Ishikawa (cell line): Measurements from ENCODE around the gene CDH20.

Experiments used
- CEBPB ChIP-seq: IDR thresholded peaks from 2 replicates; pipeline ENCODE4 v1.6.1; 2012
- CREB1 ChIP-seq: IDR thresholded peaks from 2 replicates; pipeline ENCODE4 v1.6.1; 2012; ENCODE audit warnings: low read depth
- EGR1 ChIP-seq: IDR thresholded peaks from 2 replicates; pipeline ENCODE4 v1.6.1; 2012
- EP300 ChIP-seq: IDR thresholded peaks from 2 replicates; pipeline ENCODE4 v1.6.1; 2012; ENCODE audit warnings: borderline replicate concordance
- FOXM1 ChIP-seq: IDR thresholded peaks from 2 replicates; pipeline ENCODE4 v1.6.1; 2012; ENCODE audit warnings: low read depth, borderline replicate concordance
- MAX ChIP-seq: IDR thresholded peaks from 2 replicates; pipeline ENCODE4 v1.6.1; 2012
- NFIC ChIP-seq: IDR thresholded peaks from 2 replicates; pipeline ENCODE4 v1.6.1; 2012
- RAD21 ChIP-seq: IDR thresholded peaks from 2 replicates; pipeline ENCODE4 v1.6.1; 2012; ENCODE audit warnings: low read depth
- REST ChIP-seq: IDR thresholded peaks from 2 replicates; pipeline ENCODE4 v1.6.1; 2012; ENCODE audit warnings: low read depth, mild to moderate bottlenecking
- TAF1 ChIP-seq: IDR thresholded peaks from 2 replicates; pipeline ENCODE4 v1.6.1; 2012; ENCODE audit warnings: low read depth, mild to moderate bottlenecking
- TCF12 ChIP-seq: IDR thresholded peaks from 2 replicates; pipeline ENCODE4 v1.6.1; 2012; ENCODE audit warnings: low read depth
- TEAD4 ChIP-seq: IDR thresholded peaks from 2 replicates; pipeline ENCODE4 v1.6.1; 2012
- USF1 ChIP-seq: IDR thresholded peaks from 2 replicates; pipeline ENCODE4 v1.6.1; 2012
- YY1 ChIP-seq: IDR thresholded peaks from 2 replicates; pipeline ENCODE4 v1.6.1; 2012; ENCODE audit warnings: low read depth
- ZBTB7A ChIP-seq: IDR thresholded peaks from 2 replicates; pipeline ENCODE4 v1.6.1; 2012; ENCODE audit warnings: low read depth

The CDH20 gene

GRCh38 chr18:61290616-61291015, 42.6 kb upstream of the CDH20 start:
- TF ChIP-seq CEBPB (no peak), TCF12 (no peak), TAF1 (no peak), TEAD4 (no peak), USF1 (no peak), EGR1 (no peak), EP300 (no peak), REST (no peak)

- TF ChIP-seq EGR1 (no peak), TAF1 (no peak), CEBPB (no peak), NFIC (no peak), CREB1 (no peak), EP300 (no peak), YY1 (no peak), USF1 (no peak), RAD21 (no peak), REST (no peak), MAX (no peak), TEAD4 (no peak), TCF12 (no peak), ZBTB7A (no peak)
Measured at GRCh38 chr18:61292280-61293035, 40.8 kb upstream of the CDH20 start.

GRCh38 chr18:61295153-61295552, 38.1 kb upstream of the CDH20 start:
- TF ChIP-seq FOXM1 (no peak), ZBTB7A (no peak), CEBPB (no peak), YY1 (no peak), RAD21 (no peak), EP300 (no peak), TEAD4 (no peak), CREB1 (no peak), MAX (no peak), NFIC (no peak), EGR1 (no peak), USF1 (no peak), TCF12 (no peak), TAF1 (no peak), REST (no peak)

- TF ChIP-seq EGR1 (no peak), TEAD4 (no peak), TCF12 (no peak), REST (no peak), YY1 (no peak), EP300 (no peak), FOXM1 (no peak), NFIC (no peak), ZBTB7A (no peak), USF1 (no peak), CEBPB (no peak), RAD21 (no peak), CREB1 (no peak), MAX (no peak), TAF1 (no peak)
Measured at GRCh38 chr18:61308004-61308403, 25.2 kb upstream of the CDH20 start.
